Choroid plexus epithelial cell (primary cell): ENCODE measurements around the gene PTGFRN.

Experiments
- DNase-seq: peaks from one replicate; pipeline ENCODE4 v3.0.0-alpha.2; 2010; ENCODE audit warnings: low read depth
- H3K4me3 ChIP-seq: 2 replicates; pipeline ENCODE4 v1.5.1; 2011; ENCODE audit warnings: low read depth, mild to moderate bottlenecking, control low read depth, low read length, moderate library complexity
- TF ChIP-seq, protein P1 (sequence below): conservative IDR thresholded peaks from 2 replicates; pipeline ENCODE4 v1.5.1; 2011; ENCODE audit warnings: low read depth, mild to moderate bottlenecking, control low read depth, inconsistent platforms, low read length, moderate library complexity

Gene PTGFRN

GRCh38 chr1:116957646-116958045 is 47.9 kb downstream of the PTGFRN start:
- DNase-seq = no peak
- TF ChIP-seq, protein P1, sequence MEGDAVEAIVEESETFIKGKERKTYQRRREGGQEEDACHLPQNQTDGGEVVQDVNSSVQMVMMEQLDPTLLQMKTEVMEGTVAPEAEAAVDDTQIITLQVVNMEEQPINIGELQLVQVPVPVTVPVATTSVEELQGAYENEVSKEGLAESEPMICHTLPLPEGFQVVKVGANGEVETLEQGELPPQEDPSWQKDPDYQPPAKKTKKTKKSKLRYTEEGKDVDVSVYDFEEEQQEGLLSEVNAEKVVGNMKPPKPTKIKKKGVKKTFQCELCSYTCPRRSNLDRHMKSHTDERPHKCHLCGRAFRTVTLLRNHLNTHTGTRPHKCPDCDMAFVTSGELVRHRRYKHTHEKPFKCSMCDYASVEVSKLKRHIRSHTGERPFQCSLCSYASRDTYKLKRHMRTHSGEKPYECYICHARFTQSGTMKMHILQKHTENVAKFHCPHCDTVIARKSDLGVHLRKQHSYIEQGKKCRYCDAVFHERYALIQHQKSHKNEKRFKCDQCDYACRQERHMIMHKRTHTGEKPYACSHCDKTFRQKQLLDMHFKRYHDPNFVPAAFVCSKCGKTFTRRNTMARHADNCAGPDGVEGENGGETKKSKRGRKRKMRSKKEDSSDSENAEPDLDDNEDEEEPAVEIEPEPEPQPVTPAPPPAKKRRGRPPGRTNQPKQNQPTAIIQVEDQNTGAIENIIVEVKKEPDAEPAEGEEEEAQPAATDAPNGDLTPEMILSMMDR = no peak
- no peak overlapping the region for H3K4me3 ChIP-seq

DNA sequence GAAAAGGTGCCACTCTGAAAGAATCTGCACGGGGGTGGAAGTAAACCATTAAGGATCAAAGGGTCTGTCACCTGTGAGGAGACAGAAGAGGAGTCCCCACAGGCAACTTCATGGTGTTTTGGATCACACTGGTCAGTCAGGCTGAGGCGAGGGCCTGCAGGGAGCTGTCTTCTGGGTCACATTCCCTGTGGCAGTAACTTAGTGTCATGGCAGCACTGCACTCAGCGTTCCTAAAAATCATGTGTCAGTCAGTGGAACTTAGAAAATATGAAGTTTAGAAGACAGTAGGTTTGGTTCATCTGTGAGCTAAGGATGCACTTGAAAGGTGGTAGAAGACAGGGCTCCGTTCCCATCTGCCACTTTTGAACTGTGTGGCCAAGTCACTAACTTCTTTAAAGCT is 48.4 kb downstream of the PTGFRN start:
- DNase-seq = no peak
- TF ChIP-seq, protein P1 = no peak
- H3K4me3 ChIP-seq = no peak overlapping the region

DNA sequence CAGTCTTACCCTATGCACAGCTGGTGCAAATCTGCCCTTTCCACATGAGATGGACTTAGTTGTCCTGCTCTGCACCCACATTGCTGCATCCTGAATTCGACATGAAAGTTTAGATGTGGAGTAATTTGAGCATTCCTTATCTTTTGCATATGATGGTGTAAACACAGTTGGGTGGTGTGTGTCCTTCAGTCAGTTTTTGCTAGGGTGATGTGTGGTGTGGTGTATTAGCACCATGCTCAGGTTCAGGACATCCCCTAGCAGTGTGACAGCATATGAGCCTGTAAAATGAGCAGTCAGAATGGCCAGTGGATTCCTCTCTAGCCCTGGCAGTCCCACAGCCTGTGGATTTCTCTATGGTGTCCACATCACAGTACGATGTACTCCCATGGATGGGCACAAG is 49.3 kb downstream of the PTGFRN start:
- DNase-seq = peak; percentile 2
- H3K4me3 ChIP-seq = no peak overlapping the region
- TF ChIP-seq, protein P1 = no peak

DNA sequence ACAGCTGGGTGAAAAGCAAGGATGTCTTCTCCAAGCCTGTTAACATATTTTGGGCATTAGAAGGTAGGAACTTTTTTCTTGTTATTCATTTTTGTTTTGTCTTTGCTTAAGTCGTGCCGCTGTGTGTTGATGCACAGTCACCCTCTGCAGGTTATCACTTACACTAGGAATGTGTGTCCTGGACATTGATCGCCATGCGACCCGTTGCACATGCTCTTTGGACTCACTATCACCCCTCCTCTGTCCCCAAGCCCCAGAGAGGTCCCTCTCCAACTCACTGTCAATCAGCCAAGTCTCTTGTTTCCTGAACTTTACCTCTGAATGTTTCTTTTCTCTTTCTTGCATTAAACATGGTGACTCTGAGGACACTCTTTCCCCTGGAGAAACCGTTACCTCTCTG is 51.9 kb downstream of the PTGFRN start:
- H3K4me3 ChIP-seq = no peak overlapping the region
- TF ChIP-seq, protein P1 = no peak
- no peak for DNase-seq

DNA sequence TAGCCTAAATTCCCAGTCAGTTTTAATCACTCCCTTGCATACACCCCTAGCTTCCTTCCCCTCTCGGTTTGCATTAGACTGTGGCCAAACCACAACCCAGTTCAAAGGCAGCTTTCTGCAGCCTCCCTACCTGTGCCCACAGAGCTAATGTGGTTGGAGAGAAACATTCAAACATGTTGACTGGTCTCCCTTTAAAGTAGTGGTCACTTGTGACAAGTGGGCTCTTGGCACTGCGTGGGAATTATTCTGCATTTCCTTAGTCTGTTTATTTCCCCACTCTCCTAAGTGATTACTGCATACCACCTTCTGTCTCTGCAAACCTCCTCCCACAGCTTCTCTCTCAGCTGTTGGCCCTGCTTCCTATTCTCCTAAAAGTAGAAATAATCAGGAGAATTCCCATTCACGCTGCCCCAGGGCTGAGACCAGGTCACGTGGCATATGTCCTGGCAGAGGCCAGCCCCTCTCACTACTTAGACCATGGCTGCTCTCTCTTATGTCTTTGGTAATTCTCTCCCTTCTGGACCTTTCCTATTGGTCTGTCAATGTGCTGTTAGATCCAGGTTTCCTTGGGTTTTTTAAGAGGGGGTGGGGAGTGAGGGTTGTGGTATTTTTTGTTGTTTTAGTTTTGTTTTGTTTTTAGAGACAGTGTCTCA is 53.4 kb downstream of the PTGFRN start:
- no peak for DNase-seq
- no peak overlapping the region for H3K4me3 ChIP-seq
- TF ChIP-seq, protein P1 = no peak

GRCh38 chr1:116966791-116967190 is 57.1 kb downstream of the PTGFRN start:
- no peak for DNase-seq
- TF ChIP-seq, protein P1 = no peak
- H3K4me3 ChIP-seq = no peak overlapping the region

- TF ChIP-seq, protein P1 = no peak
- no peak overlapping the region for H3K4me3 ChIP-seq
- no peak for DNase-seq
Observed at GRCh38 chr1:116968724-116969123, 59.0 kb downstream of the PTGFRN start.
